ENCODE results near the gene NECTIN1. TPM values are rescaled to one million over a fixed set of nuclear protein-coding genes. Genes with fewer than 3 reads are reported as not detected.

NECTIN1 gene
- total RNA-seq, 1 experiment from 2014 or later = 4.3 TPM

DNA sequence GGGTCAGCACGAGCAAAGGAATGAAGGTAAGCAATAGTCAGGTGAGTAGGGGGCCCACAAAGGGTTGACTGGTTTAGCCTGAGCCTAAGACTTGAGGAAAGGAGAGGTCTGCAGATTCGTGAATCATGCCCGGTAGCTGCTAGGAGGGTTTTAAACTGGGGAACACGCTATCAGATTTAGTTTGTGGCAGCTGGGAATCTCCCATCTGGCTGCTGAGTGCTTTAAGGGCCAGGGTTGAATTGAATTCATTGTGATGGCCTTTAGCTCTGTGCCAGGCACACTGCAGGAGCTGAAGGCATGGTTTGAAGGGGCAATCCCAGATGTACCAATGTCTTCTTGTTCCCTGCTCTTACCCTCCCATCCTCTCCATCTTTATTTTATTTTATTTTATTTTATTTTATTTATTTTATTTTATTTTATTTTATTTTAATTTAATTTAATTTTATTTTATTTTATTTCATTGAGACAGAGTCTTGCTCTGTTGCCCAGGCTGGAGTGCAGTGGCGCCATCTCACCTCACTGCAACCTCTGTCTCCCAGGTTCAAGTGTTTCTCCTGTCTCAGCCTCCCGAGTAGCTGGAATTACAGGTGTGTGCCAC, 1.9 kb upstream of the NECTIN1 start:
- no peak for DNase-seq (ENCODE audit: low read depth)

DNA sequence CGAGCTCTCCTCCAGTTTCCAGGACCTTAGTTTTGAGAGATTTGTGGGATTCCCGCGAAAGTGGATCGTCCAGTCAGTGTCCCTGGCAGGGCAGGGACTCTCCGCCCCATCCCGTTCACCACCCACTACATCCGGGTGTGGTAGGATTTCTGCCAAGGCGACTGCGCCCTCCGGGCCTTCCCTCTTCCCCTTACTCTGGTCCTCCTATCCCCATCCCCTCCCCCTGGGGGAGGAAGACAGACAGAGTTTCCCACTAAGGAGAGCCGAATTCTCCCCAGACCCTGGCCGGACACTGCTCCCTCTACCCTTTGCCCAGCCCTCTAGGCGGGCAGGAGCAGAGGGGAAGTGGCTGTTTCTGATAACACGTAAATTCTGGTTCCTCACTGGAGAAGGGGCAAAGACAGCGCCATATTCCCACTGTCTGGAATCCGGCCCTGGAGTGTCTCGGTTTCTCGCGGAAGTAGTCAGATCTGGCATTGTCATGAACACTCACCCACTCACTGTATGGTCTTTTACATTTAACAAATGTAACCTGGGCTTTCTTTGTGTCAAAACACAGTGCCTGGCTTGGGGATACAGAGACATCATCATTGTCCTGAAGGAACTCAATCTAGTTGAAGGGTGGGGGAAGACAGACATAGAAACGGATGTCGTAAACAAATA, 1.1 kb upstream of the NECTIN1 start:
- DNase-seq (ENCODE audit: low read depth) = peak; percentile 91

DNA sequence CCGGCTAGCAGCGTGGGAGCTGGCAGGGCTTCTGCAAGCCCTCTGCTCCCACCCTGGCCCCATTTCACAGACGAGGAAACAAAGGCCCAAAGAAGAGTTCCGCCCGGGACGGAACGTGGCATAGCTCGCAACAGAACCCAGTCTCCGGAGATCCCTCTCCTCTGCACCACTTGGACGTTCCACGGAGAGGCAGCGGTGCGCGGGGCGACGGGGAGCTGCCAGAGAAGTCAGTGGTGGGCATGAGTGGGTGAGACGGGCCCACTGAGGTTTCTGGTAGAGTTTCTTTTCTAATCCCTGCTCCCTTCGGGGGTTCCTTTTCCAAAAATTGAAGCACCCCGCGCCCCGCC, 554 bp upstream of the NECTIN1 start:
- DNase-seq (ENCODE audit: low read depth) = no peak

DNA sequence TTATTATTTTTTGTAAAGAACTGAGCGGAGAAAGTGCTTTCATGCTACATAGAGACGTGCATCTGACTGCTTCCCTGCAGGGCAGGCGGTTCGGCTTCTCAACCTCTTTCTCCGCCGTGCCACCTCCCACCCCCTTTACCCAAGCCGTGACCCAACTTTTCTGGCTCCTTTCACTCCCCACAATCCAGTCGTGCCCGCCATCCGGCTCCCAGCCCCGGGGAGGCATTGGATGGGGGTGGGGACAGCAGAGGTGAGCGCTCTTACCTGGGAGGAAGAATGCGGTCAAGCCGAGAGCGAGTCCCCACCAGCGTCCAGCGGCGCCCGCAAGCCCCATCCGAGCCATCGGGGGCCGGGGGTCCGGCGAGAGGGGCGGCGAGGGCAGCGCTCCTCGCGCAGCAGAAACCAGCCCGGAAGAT, 781 bp downstream of the NECTIN1 start:
- DNase-seq (ENCODE audit: low read depth) = no peak

DNA sequence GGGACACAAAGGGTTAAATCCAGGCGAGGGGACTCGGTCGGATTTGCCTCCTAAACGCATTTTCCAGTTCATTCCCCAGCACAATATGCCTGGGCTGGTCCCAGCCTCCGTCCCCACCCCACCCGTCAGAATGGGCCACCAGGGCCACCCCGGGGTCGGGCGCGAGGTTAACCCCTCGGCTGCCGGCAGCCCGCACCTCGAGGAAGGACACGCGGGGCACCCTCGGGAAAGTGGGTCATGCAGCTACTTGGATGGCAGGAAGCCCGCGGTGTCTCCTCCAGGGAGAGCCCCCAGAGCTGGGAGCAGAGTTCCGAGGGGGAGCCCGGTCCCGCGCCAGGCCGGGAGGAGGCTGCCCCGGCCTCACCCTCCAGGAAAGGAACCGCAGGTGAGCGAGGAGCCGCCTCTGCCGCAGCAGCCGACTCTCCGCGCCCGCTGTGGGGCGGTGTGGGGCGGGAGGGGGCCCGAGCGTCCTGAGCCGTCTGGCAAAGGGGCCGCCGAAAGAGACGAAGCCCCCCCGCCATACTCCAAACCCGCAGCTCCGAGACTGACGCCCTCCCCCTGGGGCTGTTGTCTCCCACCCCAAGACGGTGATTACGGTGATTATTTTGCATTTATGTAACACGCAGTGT, 1.4 kb downstream of the NECTIN1 start:
- no peak for DNase-seq (ENCODE audit: low read depth)

DNA sequence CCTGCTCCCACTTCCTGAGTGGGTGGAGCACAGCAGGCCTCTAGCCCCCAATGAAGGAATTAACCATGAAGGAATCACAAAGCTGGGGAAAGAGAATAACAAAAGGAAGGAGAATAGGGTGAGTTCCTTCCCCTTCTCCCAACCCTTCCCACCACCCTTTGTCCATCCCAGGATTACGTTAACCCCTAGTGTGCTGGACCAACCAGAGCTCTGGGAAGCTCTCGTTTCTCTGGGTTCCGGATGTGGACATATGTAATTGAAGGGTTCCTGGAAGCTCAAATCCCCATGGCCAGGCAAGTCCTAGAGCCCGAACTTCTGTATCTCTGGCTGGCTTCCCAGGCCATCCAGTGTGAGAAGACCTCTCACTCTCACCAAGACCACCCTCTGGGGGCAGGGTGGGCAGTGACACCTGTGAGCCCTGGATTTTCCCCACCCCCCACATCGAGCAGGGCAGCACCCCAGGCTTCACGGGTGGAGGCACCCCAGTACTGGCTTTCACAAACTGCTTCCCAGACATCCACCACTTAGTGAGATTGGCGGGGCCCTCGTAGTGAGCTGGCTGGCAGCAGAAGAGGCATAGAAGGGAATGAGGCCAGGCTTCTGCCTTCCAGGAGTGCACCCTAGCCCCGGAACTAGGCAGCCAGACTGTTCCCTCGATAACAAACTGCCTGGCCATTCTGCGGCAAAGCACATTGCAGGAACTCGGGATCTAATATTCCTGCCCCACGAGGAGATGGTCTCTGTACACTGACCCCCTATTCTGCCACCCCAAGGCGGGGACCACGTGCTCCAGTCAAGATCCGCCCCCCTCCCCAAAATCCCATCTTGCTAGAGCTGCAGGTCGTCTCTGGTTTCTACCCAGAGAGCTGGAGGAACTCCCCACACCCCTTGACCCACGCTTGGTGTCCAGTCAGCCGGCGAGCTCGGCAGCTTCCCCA, 2.1 kb downstream of the NECTIN1 start:
- DNase-seq (ENCODE audit: low read depth) = no peak

DNA sequence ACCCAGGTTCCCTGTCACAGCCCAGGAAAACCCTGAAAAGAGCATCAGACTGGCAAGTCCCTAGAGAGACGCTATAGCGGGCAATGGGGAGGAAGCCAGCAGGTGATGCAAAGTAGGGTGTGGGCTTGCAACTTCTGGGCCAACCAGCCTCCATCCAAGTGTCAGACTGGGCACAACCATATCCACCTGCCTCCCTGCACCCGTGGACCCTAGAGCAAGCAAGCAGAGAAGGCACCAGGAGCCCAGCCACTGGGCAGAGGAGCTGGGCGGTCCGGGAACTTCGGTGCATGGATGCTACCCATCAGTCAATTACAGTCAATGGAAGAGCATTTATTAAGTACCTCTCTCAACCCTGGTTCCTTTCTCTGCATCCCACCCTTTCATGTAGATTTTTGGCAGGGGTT, 2.8 kb downstream of the NECTIN1 start:
- no peak for DNase-seq (ENCODE audit: low read depth)

DNA sequence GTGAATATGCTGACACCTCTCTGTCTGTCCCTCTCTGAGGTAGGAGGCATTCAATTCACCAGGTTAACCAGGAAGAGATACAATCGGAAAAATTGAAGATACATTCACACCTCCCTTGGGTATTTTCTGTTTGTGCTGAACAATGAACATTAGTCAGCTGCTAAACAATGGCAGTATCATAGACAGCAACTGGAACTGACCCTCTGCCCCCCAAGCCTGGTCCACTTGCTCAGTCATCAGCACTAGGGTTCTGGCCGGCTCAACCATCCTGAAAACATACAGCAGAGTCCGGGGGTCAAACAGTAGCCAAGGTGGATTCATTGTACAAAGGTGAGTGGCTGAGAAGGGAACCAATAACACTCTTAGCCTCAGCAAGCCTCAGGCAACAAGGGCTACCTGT, 4.0 kb downstream of the NECTIN1 start:
- no peak for DNase-seq (ENCODE audit: low read depth)

DNA sequence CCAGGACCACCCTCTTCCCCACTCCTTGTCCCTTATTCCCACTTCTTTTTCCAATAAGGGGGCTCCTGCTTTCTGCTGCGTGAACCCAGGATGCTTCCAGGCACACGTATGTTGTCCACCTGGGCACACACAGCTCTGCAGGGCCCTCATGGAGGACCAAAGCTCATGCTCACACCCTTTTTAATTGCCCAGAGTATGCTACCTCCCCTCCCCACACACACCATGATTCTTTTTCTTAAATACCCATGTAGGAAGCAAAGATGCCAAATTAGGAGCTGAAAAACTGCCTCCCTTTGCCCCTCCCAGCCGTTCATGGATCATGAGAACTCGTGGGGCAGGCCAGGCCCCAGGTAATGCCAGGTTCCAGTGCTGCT, 5.1 kb downstream of the NECTIN1 start:
- DNase-seq (ENCODE audit: low read depth) = no peak

DNA sequence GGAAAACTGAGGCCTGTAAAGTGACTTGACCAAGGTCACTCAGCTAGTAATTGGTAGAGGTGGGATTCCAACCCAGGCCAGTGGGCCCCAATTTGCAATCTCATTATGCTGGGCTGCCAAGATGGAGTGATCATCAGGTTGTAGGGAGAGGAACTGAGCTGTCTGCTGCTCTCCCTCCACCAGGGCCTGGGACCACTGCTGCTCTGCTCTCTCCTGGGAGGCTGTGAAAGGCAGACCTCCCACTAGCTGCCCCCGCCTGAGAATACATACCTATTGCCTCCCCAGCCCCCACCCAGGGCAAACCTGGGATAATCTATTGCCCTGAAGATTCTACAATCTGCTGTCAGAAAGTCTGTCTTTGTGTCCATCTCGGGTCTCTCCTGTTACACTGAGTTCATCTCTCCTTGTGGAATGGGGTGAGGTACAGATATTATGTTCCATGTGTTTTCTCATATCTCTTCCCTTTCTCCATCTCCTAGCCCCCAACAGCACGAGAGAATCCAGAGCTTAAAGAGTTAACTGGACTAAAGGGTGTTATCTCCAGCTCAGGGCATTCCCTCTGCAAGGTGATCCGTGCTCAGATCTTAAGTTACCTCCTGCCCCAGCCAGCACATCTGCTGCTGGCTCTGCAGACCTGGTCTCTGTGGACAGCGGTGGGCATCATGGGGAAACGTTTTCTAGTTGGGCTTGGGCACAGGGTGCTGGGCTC, 5.6 kb downstream of the NECTIN1 start:
- no peak for DNase-seq (ENCODE audit: low read depth)

DNA sequence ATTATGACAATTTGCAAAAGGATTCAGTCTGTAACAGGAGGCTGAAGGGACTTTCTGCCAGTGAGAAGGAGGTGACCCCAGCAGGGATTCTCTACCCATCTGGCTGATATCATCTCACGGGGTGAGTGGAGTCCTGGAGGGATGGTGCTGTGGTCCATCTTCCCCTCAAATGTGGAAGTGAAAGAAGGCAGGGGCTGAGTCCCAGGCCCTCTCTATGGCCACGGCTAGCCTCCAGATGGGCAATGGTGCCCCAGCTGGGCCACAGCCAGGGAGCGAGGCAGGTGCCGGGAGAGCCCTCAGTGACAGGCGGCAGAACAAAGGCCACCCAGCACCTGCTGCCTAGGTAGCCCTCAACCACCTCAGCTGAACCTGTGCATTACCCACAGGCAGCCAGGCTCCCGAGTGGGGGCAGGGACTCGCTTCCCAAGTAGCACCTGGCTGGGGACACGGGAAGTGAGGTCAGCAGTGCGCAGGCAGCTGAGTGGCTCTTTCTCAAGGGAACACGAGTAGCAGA, 6.7 kb downstream of the NECTIN1 start:
- DNase-seq (ENCODE audit: low read depth) = no peak

DNA sequence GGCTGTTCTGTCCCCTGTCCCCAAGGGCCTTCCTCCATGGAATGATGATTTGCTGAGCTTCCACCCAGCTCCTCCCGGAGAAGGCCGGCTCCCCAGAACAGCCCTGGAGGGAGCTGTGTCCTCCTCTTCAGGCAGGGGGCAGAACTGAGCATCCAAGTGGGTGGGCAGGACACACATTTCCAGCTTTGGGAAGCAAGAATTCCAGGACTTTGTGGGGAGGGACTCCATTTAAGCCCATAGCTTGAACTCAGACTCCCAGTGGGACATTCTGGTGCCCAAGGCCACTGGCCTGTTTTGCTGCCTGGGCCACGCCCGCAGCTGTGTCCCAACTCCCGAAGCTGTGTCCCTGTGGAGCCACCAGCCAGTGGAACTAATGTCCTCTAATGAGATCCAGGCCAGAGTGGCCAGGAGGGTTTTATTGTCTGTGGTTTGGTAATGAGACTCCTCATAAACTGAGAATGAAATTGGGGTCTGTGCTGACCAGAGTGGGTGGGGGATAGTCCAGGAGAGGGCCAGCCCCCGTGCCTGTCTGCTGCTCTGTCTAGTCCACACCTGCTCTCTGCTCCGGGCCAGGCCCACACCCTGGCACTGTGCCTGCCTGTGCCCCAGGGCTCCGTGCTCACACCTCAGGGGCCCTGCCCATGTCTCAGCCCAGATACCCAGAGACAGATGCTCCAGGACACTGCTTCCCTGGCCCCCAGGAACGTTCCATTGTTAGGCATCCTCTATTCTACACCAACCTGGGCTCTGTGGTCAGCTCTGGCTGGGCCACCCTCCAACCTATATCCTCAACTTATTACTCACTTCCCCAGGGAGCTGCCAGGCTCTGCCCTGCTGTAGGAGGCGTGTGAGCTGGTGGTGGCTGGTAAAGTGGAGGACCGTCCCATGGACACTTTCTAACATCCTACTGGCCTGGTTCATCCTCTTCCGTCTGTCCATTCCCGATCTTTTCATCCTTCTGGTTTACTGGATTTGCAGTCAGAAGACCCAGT, 7.6 kb downstream of the NECTIN1 start:
- peak; percentile 89 for DNase-seq (ENCODE audit: low read depth)

DNA sequence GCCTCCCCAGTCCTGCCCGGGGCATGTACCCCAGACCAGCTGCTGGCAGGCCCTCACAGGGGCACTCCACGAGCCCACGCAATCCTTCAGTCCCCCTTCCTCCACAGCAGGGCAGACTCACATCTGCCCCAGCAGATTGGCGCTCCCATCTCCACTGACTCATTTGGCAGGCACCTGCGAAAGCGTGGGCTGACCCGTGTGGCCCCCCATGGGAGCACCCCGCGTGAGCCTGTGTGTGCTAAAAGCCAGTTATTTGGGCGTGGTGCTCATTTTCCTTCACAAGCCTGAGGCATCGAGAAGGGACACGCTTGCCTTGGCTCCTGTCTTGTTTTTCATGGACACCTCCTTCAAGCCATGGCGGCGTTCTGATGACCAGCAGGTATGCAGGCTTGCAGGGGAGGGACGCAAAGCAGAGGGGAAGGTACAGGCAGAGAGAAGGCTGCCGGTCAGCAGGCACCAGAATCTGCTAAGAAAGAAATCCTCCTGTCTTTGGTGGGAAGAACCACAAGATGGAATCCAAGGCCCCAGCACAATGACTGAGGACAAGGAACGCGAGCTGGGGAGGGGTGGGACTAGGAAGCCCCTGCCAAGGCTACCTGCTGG, 8.6 kb downstream of the NECTIN1 start:
- no peak for DNase-seq (ENCODE audit: low read depth)

DNA sequence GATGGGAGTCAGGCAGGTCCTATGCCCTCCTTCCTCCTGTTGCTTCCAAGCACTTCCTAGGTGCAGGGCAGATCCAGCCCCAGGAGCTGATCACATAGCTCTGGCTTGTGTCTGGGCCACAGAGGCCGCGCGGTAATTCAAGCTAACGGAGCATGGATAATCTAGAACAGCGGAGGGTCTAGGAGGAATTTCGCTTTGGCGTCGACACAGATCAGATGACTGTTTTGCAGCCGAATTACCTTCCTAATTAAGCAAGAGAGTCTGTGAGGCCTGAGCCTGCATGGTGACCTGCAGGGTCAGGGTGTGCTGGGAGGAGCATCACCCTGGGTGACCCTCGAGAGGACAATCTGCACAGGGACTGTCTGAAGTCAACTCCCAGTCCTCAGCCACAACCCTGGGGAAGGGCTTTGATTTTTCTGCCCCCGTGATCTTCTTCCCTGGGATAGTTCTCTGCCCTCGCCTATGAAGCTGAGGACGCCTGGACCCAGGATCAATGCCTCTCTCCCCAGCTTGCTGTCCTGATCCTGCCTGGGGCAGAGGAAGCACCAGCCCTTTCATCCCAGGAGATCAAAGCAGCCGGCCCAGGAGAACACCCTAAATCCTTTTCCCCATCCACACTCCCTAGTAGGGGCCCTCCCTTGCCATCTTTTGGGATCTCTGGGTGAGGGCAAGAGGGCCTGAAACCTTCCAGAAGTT, 11.0 kb downstream of the NECTIN1 start:
- DNase-seq (ENCODE audit: low read depth) = no peak

DNA sequence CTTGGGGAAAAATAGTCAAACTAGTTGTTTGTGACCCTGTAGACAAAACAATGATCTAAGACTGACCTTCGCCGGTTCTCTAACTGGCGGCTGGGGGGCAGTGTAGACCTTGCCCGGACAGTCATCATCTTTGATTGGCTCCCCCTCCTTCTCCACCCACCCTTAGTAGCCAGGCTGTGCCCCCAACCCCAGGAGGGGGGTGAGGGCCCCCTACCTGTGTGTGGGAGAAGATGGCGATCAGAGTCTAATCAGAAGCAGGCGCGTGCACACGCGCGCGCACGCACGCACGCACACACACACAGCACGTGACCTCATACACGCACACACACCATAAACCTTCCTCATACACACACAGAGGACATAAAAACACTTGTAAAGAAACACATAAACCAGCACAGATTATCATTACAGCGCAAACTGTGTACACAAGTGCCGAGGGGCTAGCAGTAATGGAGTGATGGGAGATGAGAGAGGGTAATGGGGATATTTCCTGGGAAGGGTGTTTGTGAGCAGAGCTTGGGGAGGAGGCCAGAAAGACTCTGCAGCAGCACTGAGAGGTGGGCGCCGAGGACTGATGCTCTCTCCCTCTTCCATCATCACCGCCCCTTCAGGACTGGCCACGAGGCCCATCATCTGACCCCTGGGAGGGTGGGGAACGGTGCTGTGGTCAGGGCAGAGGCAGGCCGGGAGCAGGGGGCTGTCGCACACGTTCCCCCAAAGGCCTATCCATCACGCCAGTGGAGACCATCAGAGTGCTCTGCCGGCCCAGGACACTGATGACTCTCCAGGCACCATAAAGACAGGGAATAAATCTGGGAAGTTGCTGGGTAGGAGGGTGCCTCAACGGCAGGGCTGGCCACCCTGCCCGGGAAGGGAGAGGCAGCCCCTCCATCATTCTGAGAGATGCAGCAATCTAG, 12.2 kb downstream of the NECTIN1 start:
- no peak for DNase-seq (ENCODE audit: low read depth)

DNA sequence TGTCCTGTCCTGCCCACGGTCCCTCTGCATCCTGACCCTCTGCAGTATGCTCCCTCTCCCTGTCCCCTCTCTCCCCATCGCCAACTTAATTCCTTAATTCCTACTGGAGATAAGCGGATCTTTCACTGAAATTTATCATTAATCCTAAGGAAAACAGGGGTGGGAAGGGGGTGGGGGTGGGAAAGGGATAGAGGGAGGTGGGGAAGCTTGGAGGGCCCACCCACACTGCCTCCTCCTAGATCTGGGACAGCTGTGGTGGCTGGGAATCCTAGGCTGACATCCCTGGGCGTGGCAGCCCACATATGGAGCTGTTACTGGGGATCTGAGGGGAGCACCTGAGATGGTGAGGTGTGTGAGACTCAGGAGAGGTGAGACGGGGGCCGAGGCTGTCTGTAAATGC, 14.4 kb downstream of the NECTIN1 start:
- DNase-seq (ENCODE audit: low read depth) = no peak

DNA sequence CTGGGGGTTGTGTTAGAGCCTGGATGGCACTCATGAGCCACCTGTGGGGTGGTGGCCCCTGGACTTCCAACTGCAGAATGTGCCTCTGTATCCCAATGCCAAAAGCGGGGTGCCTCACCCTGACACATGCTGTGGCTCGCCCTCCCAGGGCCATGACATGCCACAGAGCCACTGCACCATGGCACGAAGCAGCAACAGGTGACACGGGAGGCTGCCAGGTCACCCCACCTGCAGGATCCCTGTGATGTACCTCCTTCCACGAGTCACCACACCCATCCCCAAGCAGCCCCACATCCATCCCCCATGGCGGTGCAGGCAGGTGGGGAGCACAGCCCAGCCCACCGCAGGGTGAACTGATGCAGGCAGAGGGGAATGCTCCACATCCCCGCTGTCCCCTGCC, 14.8 kb downstream of the NECTIN1 start:
- DNase-seq (ENCODE audit: low read depth) = no peak

DNA sequence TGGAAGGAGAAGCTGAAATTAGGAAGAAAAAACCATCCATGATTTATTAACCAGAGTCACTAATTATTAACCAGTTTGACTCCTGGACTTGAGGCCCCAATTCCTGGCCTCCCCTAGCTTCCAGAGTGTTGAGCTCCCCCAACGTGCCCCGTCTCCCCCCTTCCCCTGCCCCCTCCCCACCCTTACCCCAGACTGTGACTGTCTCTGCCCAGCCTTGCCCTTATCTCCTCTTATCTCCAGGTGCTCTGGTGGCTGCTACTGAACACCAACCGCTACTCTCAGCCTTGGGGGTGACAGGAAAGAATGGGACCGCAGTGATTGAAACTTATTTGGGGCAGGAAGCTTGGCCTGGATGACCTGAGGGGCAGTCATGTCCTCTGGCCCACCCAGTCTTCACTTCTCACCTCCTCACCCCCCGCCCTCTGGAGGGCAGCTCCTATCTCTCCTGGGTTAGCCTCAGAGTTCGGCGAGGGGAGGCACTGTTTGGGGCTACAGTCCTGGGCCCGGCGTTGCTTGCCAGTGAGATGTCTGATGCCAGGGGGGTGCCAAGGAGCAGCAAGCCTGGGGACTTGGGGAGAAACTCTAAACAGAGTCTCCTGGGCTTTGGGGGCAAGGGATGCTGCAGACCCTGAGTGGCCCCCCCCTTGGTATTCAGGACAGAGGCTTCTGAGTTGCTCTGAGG, 15.5 kb downstream of the NECTIN1 start:
- no peak for DNase-seq (ENCODE audit: low read depth)
